ENCODE measurements around the gene MDGA2. TPM values are rescaled to one million over a fixed set of nuclear protein-coding genes. Genes with fewer than 3 reads are reported as not detected.

Gene MDGA2
- total RNA-seq, 1 donor from 2014 or later = 0.39 TPM

GRCh38 chr14:47439953-47440352 is 235.5 kb downstream of the MDGA2 start:
- no peak overlapping the region for H3K4me3 Mint-ChIP-seq (ENCODE audit: unreplicated experiment)
- TF ChIP-seq CTCF (IDR thresholded peaks at IDR 0.05; ENCODE audit: partially characterized antibody, unreplicated experiment) = no peak
- no peak overlapping the region for H3K27ac Mint-ChIP-seq (ENCODE audit: unreplicated experiment)
- no peaks in the 10 kb centered on the region for H3K27me3 Mint-ChIP-seq (ENCODE audit: unreplicated experiment)
- peaks cover 7% of the 10 kb centered on the region for H3K4me1 Mint-ChIP-seq (ENCODE audit: low read depth, unreplicated experiment)
- peak; percentile 36 for DNase-seq
- no peaks in the 10 kb centered on the region for H3K36me3 Mint-ChIP-seq (ENCODE audit: unreplicated experiment)
- no peaks in the 10 kb centered on the region for H3K9me3 Mint-ChIP-seq (ENCODE audit: unreplicated experiment)

GRCh38 chr14:47438650-47439140 is 236.7 kb downstream of the MDGA2 start:
- no peaks in the 10 kb centered on the region for H3K9me3 Mint-ChIP-seq (ENCODE audit: unreplicated experiment)
- TF ChIP-seq CTCF (IDR thresholded peaks at IDR 0.05; ENCODE audit: partially characterized antibody, unreplicated experiment) = no peak
- no peak for DNase-seq
- H3K27ac Mint-ChIP-seq (ENCODE audit: unreplicated experiment) = no peak overlapping the region
- H3K27me3 Mint-ChIP-seq (ENCODE audit: unreplicated experiment) = no peaks in the 10 kb centered on the region
- no peak overlapping the region for H3K4me3 Mint-ChIP-seq (ENCODE audit: unreplicated experiment)
- H3K36me3 Mint-ChIP-seq (ENCODE audit: unreplicated experiment) = no peaks in the 10 kb centered on the region
- peaks cover 7% of the 10 kb centered on the region for H3K4me1 Mint-ChIP-seq (ENCODE audit: low read depth, unreplicated experiment)

- no peak for TF ChIP-seq CTCF (IDR thresholded peaks at IDR 0.05; ENCODE audit: partially characterized antibody, unreplicated experiment)
- Mint-ChIP-seq H3K9me3 (ENCODE audit: unreplicated experiment) (no peaks in the 10 kb centered on the region), H3K27me3 (ENCODE audit: unreplicated experiment) (no peaks in the 10 kb centered on the region), H3K36me3 (ENCODE audit: unreplicated experiment) (no peaks in the 10 kb centered on the region), H3K4me3 (ENCODE audit: unreplicated experiment) (no peak overlapping the region), H3K4me1 (ENCODE audit: low read depth, unreplicated experiment) (peaks cover 7% of the 10 kb centered on the region), H3K27ac (ENCODE audit: unreplicated experiment) (no peak overlapping the region)
- DNase-seq = no peak
Measured at GRCh38 chr14:47435331-47435965, 240.0 kb downstream of the MDGA2 start.

GRCh38 chr14:47427629-47428028 is 247.8 kb downstream of the MDGA2 start:
- no peak overlapping the region for H3K27ac Mint-ChIP-seq (ENCODE audit: unreplicated experiment)
- no peaks in the 10 kb centered on the region for H3K36me3 Mint-ChIP-seq (ENCODE audit: unreplicated experiment)
- no peak overlapping the region for H3K4me3 Mint-ChIP-seq (ENCODE audit: unreplicated experiment)
- DNase-seq = no peak
- TF ChIP-seq CTCF (IDR thresholded peaks at IDR 0.05; ENCODE audit: partially characterized antibody, unreplicated experiment) = no peak
- H3K4me1 Mint-ChIP-seq (ENCODE audit: low read depth, unreplicated experiment) = no peaks in the 10 kb centered on the region
- peaks cover 2% of the 10 kb centered on the region for H3K9me3 Mint-ChIP-seq (ENCODE audit: unreplicated experiment)
- peaks cover 2% of the 10 kb centered on the region for H3K27me3 Mint-ChIP-seq (ENCODE audit: unreplicated experiment)

GRCh38 chr14:47425302-47425701 is 250.1 kb downstream of the MDGA2 start:
- no peak overlapping the region for H3K4me3 Mint-ChIP-seq (ENCODE audit: unreplicated experiment)
- peaks cover 2% of the 10 kb centered on the region for H3K9me3 Mint-ChIP-seq (ENCODE audit: unreplicated experiment)
- peaks cover 2% of the 10 kb centered on the region for H3K27me3 Mint-ChIP-seq (ENCODE audit: unreplicated experiment)
- no peak for TF ChIP-seq CTCF (IDR thresholded peaks at IDR 0.05; ENCODE audit: partially characterized antibody, unreplicated experiment)
- H3K4me1 Mint-ChIP-seq (ENCODE audit: low read depth, unreplicated experiment) = peaks cover 2% of the 10 kb centered on the region
- DNase-seq = no peak
- H3K27ac Mint-ChIP-seq (ENCODE audit: unreplicated experiment) = no peak overlapping the region
- H3K36me3 Mint-ChIP-seq (ENCODE audit: unreplicated experiment) = no peaks in the 10 kb centered on the region
